ENCODE measurements around the gene PPP1R3G. TPM values are rescaled to one million over a fixed set of nuclear protein-coding genes. Genes with fewer than 3 reads are reported as not detected.

Gene PPP1R3G
- total RNA-seq, 1 experiment from 2014 or later = not detected

- Histone ChIP-seq H2AFZ (ENCODE audit: low read length) (no peak overlapping the region), H3K79me2 (ENCODE audit: insufficient read depth, low read length) (no peaks in the 10 kb centered on the region), H3K79me1 (ENCODE audit: insufficient read depth, low read depth, low read length, poor library complexity, severe bottlenecking) (no peaks in the 10 kb centered on the region), H3K9me3 (ENCODE audit: control insufficient read depth, low read depth, low read length) (no peaks in the 10 kb centered on the region), H2BK120ac (ENCODE audit: low read depth, low read length, poor library complexity, severe bottlenecking) (no peak overlapping the region), H2AK5ac (ENCODE audit: insufficient read length, low read length) (no peak overlapping the region), H3K23me2 (ENCODE audit: insufficient read length, low read depth, low read length, poor library complexity, severe bottlenecking) (peaks cover 15% of the 10 kb centered on the region), H4K5ac (ENCODE audit: insufficient read length, low read depth, low read length) (no peak overlapping the region), H3K4me1 (ENCODE audit: insufficient read depth, low read length) (no peaks in the 10 kb centered on the region), H3K23ac (ENCODE audit: insufficient read length, low read depth, low read length) (no peak overlapping the region), H4K8ac (replicated peaks; ENCODE audit: insufficient read length, low read depth, low read length) (no peak overlapping the region), H3K14ac (ENCODE audit: insufficient read depth, low read length) (no peak overlapping the region), H2BK12ac (ENCODE audit: insufficient read length, low read depth, low read length) (no peak overlapping the region), H2BK5ac (ENCODE audit: insufficient read length, low read length) (no peak overlapping the region), H4K91ac (ENCODE audit: insufficient read length, low read depth, low read length) (no peak overlapping the region), H3K27ac (ENCODE audit: insufficient read length, low read depth, low read length) (no peak overlapping the region), H2BK15ac (ENCODE audit: low read depth, low read length) (no peak overlapping the region), H3K4me2 (ENCODE audit: insufficient read depth, insufficient read length, low read length) (no peak overlapping the region), H3K27me3 (ENCODE audit: insufficient read depth, low read length) (peaks cover 20% of the 10 kb centered on the region; the same call in 1 of the 2 replicates), H3K4ac (ENCODE audit: low read depth, low read length) (no peak overlapping the region), H3K9ac (ENCODE audit: extremely low read depth, insufficient read length, low read length) (no peak overlapping the region), H3K18ac (ENCODE audit: insufficient read length, low read depth, low read length) (no peak overlapping the region), H3T11ph (ENCODE audit: low read length) (no peak overlapping the region), H2BK20ac (ENCODE audit: low read depth, low read length, poor library complexity, severe bottlenecking) (no peak overlapping the region), H3K56ac (ENCODE audit: insufficient read length, low read depth, low read length) (no peak overlapping the region), H4K20me1 (ENCODE audit: control insufficient read depth, insufficient read depth, insufficient read length) (no peaks in the 10 kb centered on the region)
- Mint-ChIP-seq H3K4me3 (no peak overlapping the region), H3K36me3 (ENCODE audit: insufficient read depth in 1 of 3, low read depth in 3 of 3) (0 out of 7 replicates have a peak, but pooled peaks cover 0 to 4% (median 0%) of the 10 kb centered on the region in 3 experiments), H3K27me3 (ENCODE audit: low read depth) (peaks cover 65% of the 10 kb centered on the region), H3K27ac (no peak overlapping the region), H3K9me3 (peaks cover 2 to 8% of the 10 kb centered on the region in 2 experiments; a peak in 2 of 5 replicates), H3K4me1 (peaks cover 9% of the 10 kb centered on the region in 2 experiments)
- DNase-seq = no peak
- no CpG with 5 or more reads among the region's 5 CpGs for WGBS (ENCODE audit: extremely low coverage, insufficient read length, low lambda C conversion rate)
- no peak for TF ChIP-seq CTCF (conservative IDR thresholded peaks at IDR 0.05)
These were observed 4.6 kb downstream of the PPP1R3G start for GRCh38 chr6:5089481-5090438.
